Esophagus squamous epithelium (tissue), 4 donors: ENCODE measurements around the gene CSNK1E.

Experiments
- CTCF ChIP-seq, 6 experiments: fragments of 450-650 bp in 4 of 6; fragments of 200-600 bp in 2 of 6; sonication (generic) in 2 of 6; IDR thresholded peaks; one replicate each; pipeline ENCODE4 v1.5.1; 2016 to 2019; ENCODE audit warnings: antibody characterized with exemption in 6 of 6, mild to moderate bottlenecking in 4 of 6, moderate library complexity in 4 of 6
- POLR2A ChIP-seq, 4 donors: fragments of 450-650 bp; IDR thresholded peaks; one replicate each; pipeline ENCODE4 v1.6.1; 2017; ENCODE audit warnings: antibody characterized with exemption in 4 of 4, mild to moderate bottlenecking in 4 of 4, moderate library complexity in 3 of 4

GRCh38 chr22:38304526-38304925, 12.7 kb downstream of the CSNK1E start:
- peak in 1 of 6 experiments; percentile 38 for TF ChIP-seq CTCF (IDR thresholded peaks at IDR 0.05)
- no peak for TF ChIP-seq POLR2A (IDR thresholded peaks at IDR 0.05)
